LNCaP clone FGC (cell line): ENCODE measurements around the gene SSX4.
"Not testable (repeated sequence)": the region's sequence is repeated elsewhere in the genome, so short reads cannot be mapped to it uniquely, and the experiment has no call there.

Experiments
- DNase-seq: peaks from one replicate; pipeline ENCODE4 v3.0.0-alpha.2; 2011; ENCODE audit warnings: low read depth
- H3K4me3 ChIP-seq: 2 replicates; pipeline ENCODE4 v1.5.1; 2011; ENCODE audit warnings: mild to moderate bottlenecking, low read depth, low read length, control low read depth
- TF ChIP-seq, protein P1 (sequence below): IDR thresholded peaks from 2 replicates; pipeline ENCODE4 v1.5.1; 2012; ENCODE audit warnings: mild to moderate bottlenecking; ENCODE audit not compliant: control insufficient read depth, insufficient read depth; ENCODE audit errors: extremely low read depth

Gene SSX4, protein sequence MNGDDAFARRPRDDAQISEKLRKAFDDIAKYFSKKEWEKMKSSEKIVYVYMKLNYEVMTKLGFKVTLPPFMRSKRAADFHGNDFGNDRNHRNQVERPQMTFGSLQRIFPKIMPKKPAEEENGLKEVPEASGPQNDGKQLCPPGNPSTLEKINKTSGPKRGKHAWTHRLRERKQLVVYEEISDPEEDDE

DNA sequence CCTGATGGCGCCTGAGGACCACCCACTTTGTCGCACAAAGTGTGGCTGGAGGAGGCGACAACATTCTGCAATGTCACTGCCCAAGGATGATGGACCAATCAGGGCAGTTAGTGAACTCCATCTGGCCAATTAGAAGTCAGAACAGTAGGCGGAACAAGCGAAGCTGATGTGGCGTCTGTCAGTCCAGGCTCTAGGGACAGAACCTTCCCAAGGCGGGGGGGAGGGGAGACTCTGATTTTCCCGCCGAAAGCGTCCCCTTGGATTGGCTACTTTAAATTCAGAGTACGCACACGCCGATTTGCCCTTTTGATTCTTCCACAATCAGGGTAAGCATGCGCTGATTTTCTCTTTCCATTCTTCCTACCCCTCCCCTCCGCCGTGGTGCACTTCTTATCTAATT is at the start of gene SSX4:
SSX4 (plus strand) TSS at position 301 of the 400 bp plus-strand sequence. CDS start 515 bp downstream, outside the sequence.
- not testable (repeated sequence) for H3K4me3 ChIP-seq, DNase-seq

DNA sequence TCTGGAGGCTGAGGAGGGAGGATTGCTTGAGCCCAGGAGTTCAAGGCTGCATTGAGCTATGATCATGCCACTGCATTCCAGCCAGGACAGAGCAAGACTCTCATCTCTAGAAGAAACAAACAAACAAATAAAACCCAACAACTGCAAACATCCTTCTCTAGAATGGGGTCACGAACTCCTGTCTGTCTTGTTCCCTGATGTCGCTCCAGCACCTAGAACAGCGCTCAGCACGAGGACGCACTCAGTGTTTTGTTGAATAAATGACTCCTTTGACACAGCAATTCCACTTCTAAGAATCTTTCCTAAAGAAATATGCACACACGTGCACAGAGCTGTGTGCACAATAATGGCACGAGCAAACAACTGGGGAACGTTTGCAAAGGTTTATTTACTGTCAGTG is 37.3 kb upstream of the SSX4 start:
- H3K4me3 ChIP-seq, DNase-seq: not testable (repeated sequence)

DNA sequence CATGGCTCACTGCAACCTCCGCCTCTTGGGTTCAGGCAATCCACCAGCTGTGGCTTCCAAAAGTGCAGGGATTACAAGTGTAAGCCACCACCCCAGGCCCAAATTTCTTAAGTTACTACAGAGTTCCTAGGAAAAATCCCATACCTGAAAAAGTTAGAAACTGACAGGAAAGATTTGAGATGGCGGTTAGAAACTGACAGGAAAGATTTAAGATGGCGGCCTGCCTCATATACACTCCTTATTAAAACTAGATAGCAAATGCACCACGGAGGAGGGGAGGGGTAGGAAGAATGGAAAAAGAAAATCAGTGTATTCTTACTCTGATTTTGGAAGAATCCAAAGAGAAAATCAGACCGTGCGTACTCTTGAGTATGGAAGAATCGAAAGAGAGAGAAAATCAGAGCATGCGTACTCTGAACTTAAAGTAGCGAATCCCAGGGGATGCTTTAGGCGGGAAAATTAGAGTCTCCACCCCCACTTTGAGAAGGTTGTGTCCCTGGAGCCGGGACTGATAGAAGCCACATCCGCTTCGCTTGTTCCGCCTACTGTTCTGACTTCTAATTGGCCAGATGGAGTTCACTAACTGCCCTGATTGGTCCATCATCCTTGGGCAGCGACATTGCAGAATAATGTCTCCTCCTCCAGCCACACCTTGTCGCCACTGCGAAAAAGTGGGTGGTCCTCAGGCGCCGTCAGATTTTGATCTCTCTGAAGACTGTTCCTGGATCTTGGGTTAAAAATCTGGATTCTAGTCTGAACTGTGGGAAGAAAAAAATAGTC is 26.8 kb upstream of the SSX4 start, which contains the start of gene SSX3:
SSX3 (minus strand) TSS at position 389 of the 780 bp plus-strand sequence. CDS start 1,454 bp downstream, outside the sequence.
- not testable (repeated sequence) for DNase-seq, H3K4me3 ChIP-seq

DNA sequence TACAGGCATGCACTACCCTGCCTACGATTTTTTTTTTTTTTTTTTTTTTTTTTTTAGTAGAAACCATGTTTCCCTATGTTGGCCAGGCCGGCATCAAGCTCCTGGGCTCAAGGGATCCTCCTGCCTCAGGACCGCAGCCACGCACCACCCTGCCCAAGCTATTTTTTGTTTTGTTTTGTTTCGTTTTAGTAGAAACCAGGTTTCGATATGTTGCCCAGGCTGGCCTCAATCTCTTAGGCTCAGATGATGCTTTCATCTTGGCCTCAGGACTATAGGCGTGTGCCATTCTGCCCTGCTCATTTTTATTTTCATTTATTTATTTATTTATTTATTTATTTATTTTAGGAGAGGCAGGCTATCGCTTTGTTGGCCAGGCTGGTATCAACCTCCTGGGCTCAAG is 25.7 kb upstream of the SSX4 start:
- no peak for DNase-seq
- H3K4me3 ChIP-seq, result no peak overlapping the region
- TF ChIP-seq, protein P1, sequence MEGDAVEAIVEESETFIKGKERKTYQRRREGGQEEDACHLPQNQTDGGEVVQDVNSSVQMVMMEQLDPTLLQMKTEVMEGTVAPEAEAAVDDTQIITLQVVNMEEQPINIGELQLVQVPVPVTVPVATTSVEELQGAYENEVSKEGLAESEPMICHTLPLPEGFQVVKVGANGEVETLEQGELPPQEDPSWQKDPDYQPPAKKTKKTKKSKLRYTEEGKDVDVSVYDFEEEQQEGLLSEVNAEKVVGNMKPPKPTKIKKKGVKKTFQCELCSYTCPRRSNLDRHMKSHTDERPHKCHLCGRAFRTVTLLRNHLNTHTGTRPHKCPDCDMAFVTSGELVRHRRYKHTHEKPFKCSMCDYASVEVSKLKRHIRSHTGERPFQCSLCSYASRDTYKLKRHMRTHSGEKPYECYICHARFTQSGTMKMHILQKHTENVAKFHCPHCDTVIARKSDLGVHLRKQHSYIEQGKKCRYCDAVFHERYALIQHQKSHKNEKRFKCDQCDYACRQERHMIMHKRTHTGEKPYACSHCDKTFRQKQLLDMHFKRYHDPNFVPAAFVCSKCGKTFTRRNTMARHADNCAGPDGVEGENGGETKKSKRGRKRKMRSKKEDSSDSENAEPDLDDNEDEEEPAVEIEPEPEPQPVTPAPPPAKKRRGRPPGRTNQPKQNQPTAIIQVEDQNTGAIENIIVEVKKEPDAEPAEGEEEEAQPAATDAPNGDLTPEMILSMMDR, result no peak

DNA sequence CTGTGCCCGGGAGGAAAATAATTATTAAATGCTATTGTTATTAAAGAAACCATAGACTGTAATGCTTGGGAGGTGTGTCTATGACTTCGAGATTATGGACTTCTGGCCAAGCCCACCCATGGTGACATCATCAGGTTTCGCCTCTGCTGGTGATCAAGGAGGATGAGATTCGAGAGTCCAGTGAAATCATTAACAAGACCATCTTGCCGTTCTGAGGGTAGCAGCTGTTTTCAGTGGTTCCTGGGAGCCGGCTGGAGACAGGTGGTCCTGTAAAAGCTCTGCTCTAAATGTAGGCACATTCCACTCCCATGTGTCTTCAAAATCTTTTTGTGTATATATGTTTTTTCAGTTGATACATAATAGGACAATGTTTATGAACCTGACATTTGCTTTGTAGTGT is 24.1 kb upstream of the SSX4 start:
- not testable (repeated sequence) for H3K4me3 ChIP-seq, DNase-seq

DNA sequence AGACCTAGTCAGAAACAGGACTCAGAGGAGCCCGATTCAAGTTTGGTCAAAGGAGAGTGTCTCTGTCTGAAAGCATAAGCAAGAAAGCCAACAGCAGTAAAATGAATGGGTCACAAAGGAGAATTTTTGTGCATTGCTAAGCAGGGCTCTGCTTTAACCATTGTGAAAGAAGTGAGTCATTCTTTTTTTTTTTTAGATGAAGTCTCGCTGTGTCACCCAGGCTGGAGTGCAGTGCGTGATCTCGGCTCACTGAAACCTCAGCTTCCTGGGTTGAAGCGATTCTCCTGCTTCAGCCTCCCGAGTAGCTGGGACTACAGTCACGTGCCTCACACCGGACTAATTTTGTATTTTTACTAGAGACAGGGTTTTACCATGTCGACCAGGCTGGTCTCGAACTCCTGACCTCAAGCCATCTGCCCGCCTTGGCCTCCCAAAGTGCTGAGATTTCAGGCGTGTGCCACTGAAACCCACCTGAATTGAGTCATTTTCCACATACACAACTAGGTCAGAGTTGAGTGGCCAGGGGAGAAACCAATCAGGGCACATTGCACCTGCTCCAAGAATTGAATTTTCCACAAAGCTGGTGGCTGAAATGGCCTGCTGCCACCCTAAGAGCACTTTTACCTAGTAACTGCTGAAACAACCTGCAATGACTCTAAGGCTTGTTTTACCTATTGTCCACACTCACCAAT is 15.5 kb upstream of the SSX4 start:
- DNase-seq, result not testable (repeated sequence)

DNA sequence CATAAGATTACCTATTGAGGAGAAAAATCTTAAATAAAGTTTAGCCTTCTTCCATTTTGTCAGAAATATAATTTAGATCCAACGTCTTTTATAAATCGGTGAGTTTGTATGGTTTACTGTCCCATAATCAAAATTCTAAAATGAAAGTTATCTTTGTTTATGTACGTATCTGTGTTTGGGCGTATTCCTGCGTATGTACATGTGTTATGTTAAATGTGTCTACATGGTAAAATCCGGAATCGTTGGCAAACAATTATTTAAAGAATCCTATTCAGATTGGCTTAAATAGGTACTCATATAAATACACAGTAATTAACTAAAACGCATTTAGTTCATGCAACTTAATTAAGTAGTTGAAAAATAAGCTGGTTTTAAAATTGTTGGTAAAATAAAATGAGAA is 12.9 kb upstream of the SSX4 start:
- DNase-seq, H3K4me3 ChIP-seq: not testable (repeated sequence)

More for the DNA sequence above, 15.5 kb upstream of the SSX4 start:
- not testable (repeated sequence) for H3K4me3 ChIP-seq

DNA sequence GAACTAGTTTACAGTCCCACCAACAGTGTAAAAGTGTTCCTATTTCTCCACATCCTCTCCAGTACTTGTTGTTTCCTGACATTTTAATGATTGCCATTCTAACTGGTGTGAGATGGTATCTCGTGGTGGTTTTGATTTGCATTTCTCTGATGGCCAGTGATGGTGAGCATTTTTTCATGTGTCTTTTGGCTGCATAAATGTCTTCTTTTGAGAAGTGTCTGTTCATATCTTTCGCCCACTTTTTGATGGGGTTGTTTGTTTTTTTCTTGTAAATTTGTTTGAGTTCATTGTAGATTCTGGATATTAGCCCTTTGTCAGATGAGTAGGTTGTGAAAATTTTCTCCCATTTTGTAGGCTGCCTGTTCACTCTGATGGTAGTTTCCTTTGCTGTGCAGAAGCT is 13.6 kb downstream of the SSX4 start:
- DNase-seq, H3K4me3 ChIP-seq: not testable (repeated sequence)

DNA sequence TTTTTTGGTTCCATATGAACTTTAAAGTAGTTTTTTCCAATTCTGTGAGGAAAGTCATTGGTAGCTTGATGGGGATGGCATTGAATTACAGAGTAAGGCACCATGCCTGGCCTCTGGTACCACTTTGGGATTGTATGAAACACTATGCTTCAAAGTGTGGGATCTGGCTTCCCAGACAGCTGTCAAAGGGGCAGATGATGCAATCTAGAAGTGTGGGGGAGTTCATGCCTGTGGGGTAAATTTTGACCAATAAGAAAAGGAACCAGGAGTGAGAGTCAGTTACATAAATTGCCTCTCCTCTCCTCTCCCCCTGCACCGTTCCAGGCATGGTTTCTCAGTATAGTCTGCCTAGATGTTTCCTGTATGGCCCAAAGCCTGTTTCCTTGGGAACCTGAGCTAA is 14.5 kb downstream of the SSX4 start:
- not testable (repeated sequence) for DNase-seq, H3K4me3 ChIP-seq

DNA sequence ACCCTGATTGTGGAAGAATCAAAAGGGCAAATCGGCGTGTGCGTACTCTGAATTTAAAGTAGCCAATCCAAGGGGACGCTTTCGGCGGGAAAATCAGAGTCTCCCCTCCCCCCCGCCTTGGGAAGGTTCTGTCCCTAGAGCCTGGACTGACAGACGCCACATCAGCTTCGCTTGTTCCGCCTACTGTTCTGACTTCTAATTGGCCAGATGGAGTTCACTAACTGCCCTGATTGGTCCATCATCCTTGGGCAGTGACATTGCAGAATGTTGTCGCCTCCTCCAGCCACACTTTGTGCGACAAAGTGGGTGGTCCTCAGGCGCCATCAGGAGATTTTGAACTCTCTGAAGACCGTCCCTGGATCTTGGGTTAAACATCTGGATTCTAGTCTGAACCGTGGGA is 28.5 kb downstream of the SSX4 start, which contains the start of gene SSX4B:
SSX4B (minus strand) TSS at position 101 of the 400 bp plus-strand sequence. CDS start 588 bp downstream, outside the sequence.
- DNase-seq, H3K4me3 ChIP-seq: not testable (repeated sequence)

DNA sequence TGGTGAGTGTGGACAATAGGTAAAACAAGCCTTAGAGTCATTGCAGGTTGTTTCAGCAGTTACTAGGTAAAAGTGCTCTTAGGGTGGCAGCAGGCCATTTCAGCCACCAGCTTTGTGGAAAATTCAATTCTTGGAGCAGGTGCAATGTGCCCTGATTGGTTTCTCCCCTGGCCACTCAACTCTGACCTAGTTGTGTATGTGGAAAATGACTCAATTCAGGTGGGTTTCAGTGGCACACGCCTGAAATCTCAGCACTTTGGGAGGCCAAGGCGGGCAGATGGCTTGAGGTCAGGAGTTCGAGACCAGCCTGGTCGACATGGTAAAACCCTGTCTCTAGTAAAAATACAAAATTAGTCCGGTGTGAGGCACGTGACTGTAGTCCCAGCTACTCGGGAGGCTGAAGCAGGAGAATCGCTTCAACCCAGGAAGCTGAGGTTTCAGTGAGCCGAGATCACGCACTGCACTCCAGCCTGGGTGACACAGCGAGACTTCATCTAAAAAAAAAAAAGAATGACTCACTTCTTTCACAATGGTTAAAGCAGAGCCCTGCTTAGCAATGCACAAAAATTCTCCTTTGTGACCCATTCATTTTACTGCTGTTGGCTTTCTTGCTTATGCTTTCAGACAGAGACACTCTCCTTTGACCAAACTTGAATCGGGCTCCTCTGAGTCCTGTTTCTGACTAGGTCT is 43.8 kb downstream of the SSX4 start:
- not testable (repeated sequence) for H3K4me3 ChIP-seq, DNase-seq

DNA sequence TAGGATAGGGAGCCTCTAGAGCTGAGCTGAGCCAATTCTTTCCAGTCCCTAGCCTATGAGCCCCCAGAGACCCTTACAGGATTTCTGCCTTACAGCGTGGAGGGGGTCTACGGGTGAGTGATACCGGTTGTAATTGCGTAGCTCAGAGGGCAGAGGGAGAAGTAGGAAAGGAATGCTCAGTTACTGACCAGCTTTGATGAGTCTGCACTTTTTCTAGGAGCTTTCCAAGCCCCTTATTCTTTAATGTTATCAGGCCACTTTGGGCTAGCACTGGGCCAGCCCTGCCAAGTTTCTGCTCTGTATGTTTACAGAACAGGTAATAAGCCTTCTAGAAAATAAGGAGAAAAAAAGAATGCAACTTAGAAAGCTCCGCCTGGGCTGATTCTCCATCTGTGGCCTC is 46.3 kb downstream of the SSX4 start:
- H3K4me3 ChIP-seq, result not testable (repeated sequence)

DNA sequence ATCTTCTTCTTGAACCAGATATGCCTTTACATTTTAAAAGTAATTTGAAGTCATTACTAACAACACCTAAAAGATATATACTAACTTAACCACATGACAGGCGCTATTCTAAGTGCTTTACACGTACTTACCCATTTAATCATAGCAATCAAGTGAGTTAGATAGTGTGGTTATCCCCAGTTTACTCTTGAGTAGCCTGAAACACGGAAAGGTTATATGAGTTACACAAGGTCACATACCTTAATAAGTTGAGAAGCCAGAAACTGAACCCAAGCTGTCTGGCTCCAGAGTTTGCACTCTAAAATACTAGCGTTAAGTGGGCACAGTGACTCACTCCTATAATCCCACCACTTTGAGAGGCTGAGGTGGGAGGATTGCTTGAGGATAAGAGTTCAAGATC is 46.8 kb downstream of the SSX4 start:
- DNase-seq, H3K4me3 ChIP-seq: not testable (repeated sequence)

More for the DNA sequence above, 46.3 kb downstream of the SSX4 start:
- not testable (repeated sequence) for DNase-seq

DNA sequence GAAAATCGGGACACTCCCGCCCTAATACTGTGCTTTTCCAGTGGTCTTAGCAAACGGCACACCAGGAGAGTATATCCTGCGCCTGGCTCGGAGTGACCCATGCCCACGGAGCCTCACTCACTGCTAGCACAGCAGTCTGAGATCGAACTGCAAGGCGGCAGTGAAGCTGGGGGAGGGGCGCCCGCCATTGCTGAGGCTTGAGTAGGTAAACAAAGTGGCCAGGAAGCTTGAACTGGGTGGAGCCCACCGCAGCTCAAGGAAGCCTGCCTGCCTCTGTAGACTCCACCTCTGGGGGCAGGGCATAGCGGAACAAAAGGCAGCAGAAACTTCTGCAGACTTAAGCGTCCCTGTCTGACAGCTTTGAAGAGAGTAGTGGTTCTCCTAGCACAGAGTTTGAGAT is 50.4 kb downstream of the SSX4 start:
- 0 out of 2 replicates have a peak overlapping the region, but pooled peaks have one; percentile 9 for H3K4me3 ChIP-seq
- DNase-seq, result not testable (repeated sequence)
